Testis (tissue), 2 donors: ENCODE data around the gene NAP1L4.

Experiments
- POLR2A ChIP-seq: fragments of 450-650 bp; IDR thresholded peaks from one replicate; pipeline ENCODE4 v1.6.1; 2017; ENCODE audit warnings: antibody characterized with exemption, mild to moderate bottlenecking, moderate library complexity
- TF ChIP-seq, protein P1 (sequence below), 3 experiments: fragments of 450-650 bp in 2 of 3; fragments of 200-600 bp in 1 of 3; sonication (generic) in 1 of 3; IDR thresholded peaks; one replicate each; pipeline ENCODE4 v1.5.1; 2016 to 2019; ENCODE audit warnings: antibody characterized with exemption in 3 of 3, mild to moderate bottlenecking in 2 of 3, moderate library complexity in 1 of 3

DNA sequence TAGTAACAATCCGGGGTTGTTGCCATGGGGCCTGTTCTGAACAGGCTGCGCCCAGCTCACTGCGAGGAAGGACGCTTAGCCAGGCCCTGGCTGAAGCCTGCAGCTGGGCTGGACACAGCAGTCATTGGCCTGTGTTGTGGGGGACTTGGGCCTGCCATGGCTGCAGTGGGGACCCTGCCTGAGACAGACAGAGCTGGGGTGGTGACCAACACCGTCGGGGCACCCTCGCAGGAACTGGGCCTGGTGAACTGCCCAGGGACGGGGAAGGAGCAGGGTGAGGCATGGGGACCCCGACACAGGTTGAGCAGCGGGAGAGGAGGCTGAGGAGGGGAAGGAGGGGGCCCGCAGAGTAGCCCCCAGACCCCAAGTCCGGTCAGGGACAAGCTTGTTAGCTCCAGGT, 71.8 kb downstream of the NAP1L4 start:
- TF ChIP-seq, protein P1, sequence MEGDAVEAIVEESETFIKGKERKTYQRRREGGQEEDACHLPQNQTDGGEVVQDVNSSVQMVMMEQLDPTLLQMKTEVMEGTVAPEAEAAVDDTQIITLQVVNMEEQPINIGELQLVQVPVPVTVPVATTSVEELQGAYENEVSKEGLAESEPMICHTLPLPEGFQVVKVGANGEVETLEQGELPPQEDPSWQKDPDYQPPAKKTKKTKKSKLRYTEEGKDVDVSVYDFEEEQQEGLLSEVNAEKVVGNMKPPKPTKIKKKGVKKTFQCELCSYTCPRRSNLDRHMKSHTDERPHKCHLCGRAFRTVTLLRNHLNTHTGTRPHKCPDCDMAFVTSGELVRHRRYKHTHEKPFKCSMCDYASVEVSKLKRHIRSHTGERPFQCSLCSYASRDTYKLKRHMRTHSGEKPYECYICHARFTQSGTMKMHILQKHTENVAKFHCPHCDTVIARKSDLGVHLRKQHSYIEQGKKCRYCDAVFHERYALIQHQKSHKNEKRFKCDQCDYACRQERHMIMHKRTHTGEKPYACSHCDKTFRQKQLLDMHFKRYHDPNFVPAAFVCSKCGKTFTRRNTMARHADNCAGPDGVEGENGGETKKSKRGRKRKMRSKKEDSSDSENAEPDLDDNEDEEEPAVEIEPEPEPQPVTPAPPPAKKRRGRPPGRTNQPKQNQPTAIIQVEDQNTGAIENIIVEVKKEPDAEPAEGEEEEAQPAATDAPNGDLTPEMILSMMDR (IDR thresholded peaks at IDR 0.05): no peak
- TF ChIP-seq POLR2A: no peak
